ENCODE measurements around the gene TMEM164. TPM values are rescaled to one million over a fixed set of nuclear protein-coding genes. Genes with fewer than 3 reads are reported as not detected.

The TMEM164 gene
- total and polyA plus RNA-seq, 10 of the 15 experiments (the other 5 are each of a cell fraction or from before 2014, with no cell fraction given) = 0.61 to 18.3 (median 7.0) TPM

GRCh38 chrX:110213183-110213582 is 210.3 kb downstream of the TMEM164 start:
- H3K4me3 ChIP-seq = no peak overlapping the region
- no peak overlapping the region for H3K27ac ChIP-seq (ENCODE audit: control insufficient read depth, insufficient read depth)
- H3K9ac ChIP-seq (ENCODE audit: control insufficient read depth, insufficient read depth, low read length) = no peak overlapping the region
- no peaks in the 10 kb centered on the region for H3K9me3 ChIP-seq (replicated peaks; ENCODE audit: control insufficient read depth, insufficient read depth, low read length)
- FAIRE-seq = no peak
- no peaks in the 10 kb centered on the region for H4K20me1 ChIP-seq (ENCODE audit: control insufficient read depth, insufficient read depth)
- ChIA-PET POLR2A (no interaction called here), CTCF (no interaction called here), SMC1A (ENCODE audit: uncharacterized antibody, unreplicated experiment) (no interaction called here), RAD21 (ENCODE audit: unreplicated experiment) (no interaction called here)
- ATAC-seq = no peak
- H3K27me3 ChIP-seq (replicated peaks in 1 of 2; ENCODE audit: control insufficient read depth in 2 of 2, insufficient read depth in 2 of 2, low read length in 1 of 2) = no peaks in the 10 kb centered on the region
- no TSS peak for BruUV-seq (replicated peaks)
- no peaks in the 10 kb centered on the region for H3K36me3 ChIP-seq (ENCODE audit: control insufficient read depth in 2 of 2, insufficient read depth in 2 of 2, low read length in 1 of 2)
- WGBS (ENCODE audit: insufficient coverage, insufficient replicate concordance, low lambda C conversion rate, missing lambda C conversion rate) = 48% methylated on average over 1 of the region's 1 CpG
- no peaks in the 10 kb centered on the region for H3K79me2 ChIP-seq (ENCODE audit: control insufficient read depth, insufficient read depth, low read length)
- in situ Hi-C loops (cut with MboI) (no loop called here), intact Hi-C loops (cut with micrococcal nuclease; ENCODE audit: unreplicated experiment) (no loop called here)
- H2AFZ ChIP-seq (ENCODE audit: control insufficient read depth, low read depth, low read length) = no peak overlapping the region
- TF ChIP-seq ZNF687 (IDR thresholded peaks at IDR 0.05) (no peak), IRF5 (IDR thresholded peaks at IDR 0.05; ENCODE audit: borderline replicate concordance) (no peak), NKRF (conservative IDR thresholded peaks at IDR 0.05) (no peak), ZZZ3 (IDR thresholded peaks at IDR 0.05; ENCODE audit: control insufficient read depth, insufficient read length, low read depth) (no peak), NR2C1 (IDR thresholded peaks at IDR 0.05) (no peak), STAT1 (conservative IDR thresholded peaks at IDR 0.05) (no peak), WRNIP1 (IDR thresholded peaks at IDR 0.05; ENCODE audit: borderline replicate concordance, low read depth, low read length) (no peak), ZBTB11 (CRISPR knock-in tag; IDR thresholded peaks at IDR 0.05) (no peak), ETV6 (conservative IDR thresholded peaks at IDR 0.05 in 1 of 2, IDR thresholded peaks at IDR 0.05 in 1 of 2; ENCODE audit: borderline replicate concordance in 1 of 2, low read depth in 1 of 2) (no peak), ATF7 (IDR thresholded peaks at IDR 0.05; ENCODE audit: low read depth) (no peak), TCF7 (IDR thresholded peaks at IDR 0.05; ENCODE audit: borderline replicate concordance) (no peak)
- no peaks in the 10 kb centered on the region for H3K4me1 ChIP-seq (ENCODE audit: control insufficient read depth, insufficient read depth, low read length)
- no peak for DNase-seq (ENCODE audit: low read depth, low spot score)
- no peak overlapping the region for H3K4me2 ChIP-seq (ENCODE audit: control insufficient read depth, insufficient read depth)

All from GM12878 (cell line).